PC-3 (cell line): Measurements from ENCODE around the gene CTNNA3. TPM values are rescaled to one million over a fixed set of nuclear protein-coding genes. Genes with fewer than 3 reads are reported as not detected.

ENCODE experiments used
- ATAC-seq: fragments of 200-7000 bp; cut with Tn5 transposase; 2 replicates; pipeline ENCODE4 v1.9.1; 2020; ENCODE audit warnings: mild to moderate bottlenecking, moderate library complexity
- BruUV-seq: library from RNA; stranded (reverse); fragments of 400-500 nt; replicated peaks from 2 replicates; lab custom pipeline; 2021; lab: Mats Ljungman, UMichigan
- CTCF ChIA-PET: fragments of 300-600 bp; sonication (Branson Sonifier 250); formaldehyde crosslinking; loops from one replicate; lab custom pipeline; 2022; ENCODE audit warnings: antibody characterized with exemption; lab: Charles Lee
- POLR2A ChIA-PET: fragments of 300-600 bp; sonication (Branson Sonifier 250); formaldehyde crosslinking; loops from one replicate; lab custom pipeline; 2022; ENCODE audit warnings: antibody characterized with exemption; ENCODE audit not compliant: unreplicated experiment; lab: Charles Lee
- DNase-seq: peaks from one replicate; pipeline ENCODE4 v3.0.0-alpha.2; 2015
- H2AFZ ChIP-seq: fragments of 300-600 bp; sonication (generic); 2 replicates; pipeline ENCODE4 v1.6.0; 2016; ENCODE audit warnings: antibody characterized with exemption, low read length
- H3F3A ChIP-seq: fragments of 300-600 bp; sonication (generic); one replicate; pipeline ENCODE4 v1.6.0; 2017; ENCODE audit warnings: antibody characterized with exemption, low read length, control low read depth, mild to moderate bottlenecking; ENCODE audit not compliant: unreplicated experiment
- H3K27ac ChIP-seq: fragments of 300-600 bp; sonication (generic); 2 replicates; pipeline ENCODE4 v1.5.1; 2016; ENCODE audit warnings: mild to moderate bottlenecking, low read length
- H3K27me3 ChIP-seq: fragments of 300-600 bp; sonication (generic); 2 replicates; pipeline ENCODE4 v1.6.1; 2016; ENCODE audit warnings: low read length, mixed read lengths
- H3K36me3 ChIP-seq: fragments of 300-600 bp; sonication (generic); 2 replicates; pipeline ENCODE4 v1.6.1; 2016; ENCODE audit warnings: low read depth, mixed run types, low read length, mixed read lengths
- H3K4me1 ChIP-seq: fragments of 300-600 bp; sonication (generic); 2 replicates; pipeline ENCODE4 v1.5.1; 2016; ENCODE audit warnings: low read length; ENCODE audit not compliant: insufficient read depth
- H3K4me2 ChIP-seq: fragments of 300-600 bp; sonication (generic); 2 replicates; pipeline ENCODE4 v1.6.0; 2016; ENCODE audit warnings: low read length
- H3K4me3 ChIP-seq: fragments of 300-600 bp; sonication (generic); 2 replicates; pipeline ENCODE4 v1.5.1; 2016; ENCODE audit warnings: mild to moderate bottlenecking, low read length, mixed read lengths
- H3K79me2 ChIP-seq: fragments of 300-600 bp; sonication (generic); 2 replicates; pipeline ENCODE4 v1.6.1; 2017; ENCODE audit warnings: low read length, mixed read lengths
- H3K9ac ChIP-seq: fragments of 300-600 bp; sonication (generic); 2 replicates; pipeline ENCODE4 v1.6.0; 2016; ENCODE audit warnings: mild to moderate bottlenecking, low read length
- H3K9me2 ChIP-seq: fragments of 300-600 bp; sonication (generic); replicated peaks from 2 replicates; pipeline ENCODE4 v1.6.1; 2016; ENCODE audit warnings: mixed run types, low read length, mixed read lengths
- H3K9me3 ChIP-seq: fragments of 300-600 bp; sonication (generic); 2 replicates; pipeline ENCODE4 v1.6.1; 2016; ENCODE audit warnings: low read length, mixed read lengths
- H4K20me1 ChIP-seq: fragments of 300-600 bp; sonication (generic); 2 replicates; pipeline ENCODE4 v1.6.1; 2016; ENCODE audit warnings: low read length, mixed read lengths
- EZH2 ChIP-seq: fragments of 300-600 bp; sonication (generic); IDR thresholded peaks from one replicate; pipeline ENCODE4 v1.6.1; 2017; ENCODE audit warnings: antibody characterized with exemption, mild to moderate bottlenecking, low read length; ENCODE audit not compliant: unreplicated experiment
- EZH2phosphoT487 ChIP-seq: fragments of 300-600 bp; sonication (generic); IDR thresholded peaks from 2 replicates; pipeline ENCODE4 v1.6.1; 2018; ENCODE audit warnings: mild to moderate bottlenecking, antibody characterized with exemption, low read length, borderline replicate concordance
- intact Hi-C: fragments of 100-400 bp; cut with micrococcal nuclease; formaldehyde crosslinking; loops from 2 replicates; pipeline ENCODE4 v1.9.0; 2023
- total RNA-seq: library from RNA; depleted of rRNA; stranded (reverse); fragments of >200 nt; gene quantifications from 2 replicates; pipeline ENCODE4 v1.2.3, GENCODE V29; 2014
- TF ChIP-seq, protein P1 (sequence below): fragments of 300-600 bp; sonication (generic); conservative IDR thresholded peaks from 2 replicates; pipeline ENCODE4 v1.5.1; 2017; ENCODE audit warnings: antibody characterized with exemption, low read depth, mild to moderate bottlenecking, low read length

The CTNNA3 gene
- total RNA-seq, 1 experiment from 2014 or later: 1.9 TPM

DNA sequence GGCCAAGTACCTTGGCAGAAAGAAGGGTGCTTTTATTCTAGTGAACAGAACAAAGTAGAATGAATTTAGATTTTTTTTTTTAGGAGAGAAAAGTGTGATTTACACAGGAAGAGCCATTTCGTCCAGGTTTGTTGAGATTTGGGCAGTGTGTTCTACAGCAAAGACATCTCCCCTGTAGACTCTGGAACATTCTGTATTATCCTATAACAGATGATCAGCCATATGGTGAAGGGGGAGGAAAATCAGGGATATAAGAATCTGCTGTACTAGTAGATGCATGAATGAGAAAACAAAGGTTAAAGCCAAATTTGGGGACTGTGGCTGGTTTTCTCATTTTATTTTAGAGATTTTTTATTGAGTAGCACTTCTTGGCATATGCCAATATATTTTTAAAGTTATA, 1223.8 kb downstream of the CTNNA3 start:
- Histone ChIP-seq H3K4me1 (no peaks in the 10 kb centered on the region), H3K36me3 (no peaks in the 10 kb centered on the region), H3K27me3 (no peaks in the 10 kb centered on the region), H3K9me2 (no peaks in the 10 kb centered on the region), H3K79me2 (no peaks in the 10 kb centered on the region), H3K9me3 (no peaks in the 10 kb centered on the region), H3F3A (no peaks in the 10 kb centered on the region), H3K4me2 (no peak overlapping the region), H3K9ac (no peak overlapping the region), H2AFZ (no peak overlapping the region), H4K20me1 (no peaks in the 10 kb centered on the region), H3K4me3 (no peak overlapping the region), H3K27ac (no peak overlapping the region)
- intact Hi-C loops: no loop called here
- CTCF ChIA-PET: no interaction called here
- no peak for TF ChIP-seq EZH2phosphoT487
- TF ChIP-seq, protein P1, sequence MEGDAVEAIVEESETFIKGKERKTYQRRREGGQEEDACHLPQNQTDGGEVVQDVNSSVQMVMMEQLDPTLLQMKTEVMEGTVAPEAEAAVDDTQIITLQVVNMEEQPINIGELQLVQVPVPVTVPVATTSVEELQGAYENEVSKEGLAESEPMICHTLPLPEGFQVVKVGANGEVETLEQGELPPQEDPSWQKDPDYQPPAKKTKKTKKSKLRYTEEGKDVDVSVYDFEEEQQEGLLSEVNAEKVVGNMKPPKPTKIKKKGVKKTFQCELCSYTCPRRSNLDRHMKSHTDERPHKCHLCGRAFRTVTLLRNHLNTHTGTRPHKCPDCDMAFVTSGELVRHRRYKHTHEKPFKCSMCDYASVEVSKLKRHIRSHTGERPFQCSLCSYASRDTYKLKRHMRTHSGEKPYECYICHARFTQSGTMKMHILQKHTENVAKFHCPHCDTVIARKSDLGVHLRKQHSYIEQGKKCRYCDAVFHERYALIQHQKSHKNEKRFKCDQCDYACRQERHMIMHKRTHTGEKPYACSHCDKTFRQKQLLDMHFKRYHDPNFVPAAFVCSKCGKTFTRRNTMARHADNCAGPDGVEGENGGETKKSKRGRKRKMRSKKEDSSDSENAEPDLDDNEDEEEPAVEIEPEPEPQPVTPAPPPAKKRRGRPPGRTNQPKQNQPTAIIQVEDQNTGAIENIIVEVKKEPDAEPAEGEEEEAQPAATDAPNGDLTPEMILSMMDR: no peak
- no peak for TF ChIP-seq EZH2
- no peak for ATAC-seq
- POLR2A ChIA-PET: interaction anchor here (0.6 kb wide), 1 partner anchor 74 kb away, joined by 4 read pairs; no protein-coding TSS in a partner anchor
- no peak for DNase-seq
- BruUV-seq: no TSS peak

DNA sequence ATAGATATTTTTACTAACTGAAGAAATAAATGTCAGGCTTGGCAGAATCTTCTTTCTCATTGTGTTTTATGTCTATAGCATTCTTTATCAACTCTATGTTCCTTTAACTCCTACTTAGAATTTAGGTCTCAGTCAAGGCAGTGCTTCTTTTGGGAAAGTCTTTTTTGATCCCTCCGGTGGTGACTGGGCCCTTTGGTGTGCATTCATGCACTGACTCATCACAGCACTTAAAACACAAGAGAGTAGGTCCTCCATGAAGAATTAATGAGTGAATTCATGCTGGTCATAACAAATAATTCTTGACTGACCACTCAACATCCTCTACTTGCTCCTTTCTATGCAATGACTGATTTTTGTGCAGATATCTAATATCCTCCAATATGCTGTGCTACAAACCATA, 1229.0 kb downstream of the CTNNA3 start:
- Histone ChIP-seq H3K4me2 (no peak overlapping the region), H3K27me3 (no peaks in the 10 kb centered on the region), H3K4me1 (no peaks in the 10 kb centered on the region), H3K79me2 (no peaks in the 10 kb centered on the region), H3K4me3 (no peak overlapping the region), H4K20me1 (no peaks in the 10 kb centered on the region), H3K9ac (no peak overlapping the region), H3K36me3 (no peaks in the 10 kb centered on the region), H2AFZ (no peak overlapping the region), H3K9me3 (no peaks in the 10 kb centered on the region), H3K9me2 (no peaks in the 10 kb centered on the region), H3F3A (no peaks in the 10 kb centered on the region), H3K27ac (no peak overlapping the region)
- intact Hi-C loops: no loop called here
- ChIA-PET CTCF (no interaction called here), POLR2A (no interaction called here)
- TF ChIP-seq EZH2phosphoT487: no peak
- TF ChIP-seq, protein P1: no peak
- ATAC-seq (peak; percentile 50), DNase-seq (peak; percentile 37)
- no TSS peak for BruUV-seq

DNA sequence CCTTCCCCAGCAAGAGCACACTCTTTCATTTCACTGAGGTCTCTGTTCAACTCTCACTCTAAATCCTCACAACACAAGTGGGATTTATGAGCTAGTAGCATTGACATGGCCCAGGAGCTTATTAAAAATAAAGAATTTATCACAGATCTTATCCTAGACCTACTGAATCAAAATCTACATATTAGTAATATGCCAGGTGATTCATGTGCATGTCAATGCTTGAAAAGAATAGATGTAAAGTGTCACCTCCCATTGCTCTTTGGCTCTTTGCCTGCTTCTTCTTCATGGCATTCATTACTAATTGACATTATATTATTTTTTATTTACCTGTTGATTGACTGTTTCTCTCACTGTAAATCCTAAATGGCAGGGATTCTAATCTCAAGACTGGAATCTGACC, 1229.4 kb downstream of the CTNNA3 start:
- ATAC-seq: peak; percentile 54
- no peak overlapping the region for H2AFZ ChIP-seq
- BruUV-seq: no TSS peak
- no peaks in the 10 kb centered on the region for H3K9me3 ChIP-seq
- no peak overlapping the region for H3K9ac ChIP-seq
- no peaks in the 10 kb centered on the region for H3K79me2 ChIP-seq
- H3K36me3 ChIP-seq: no peaks in the 10 kb centered on the region
- no peak overlapping the region for H3K4me2 ChIP-seq
- H3K27ac ChIP-seq: no peak overlapping the region
- no peaks in the 10 kb centered on the region for H3K27me3 ChIP-seq
- CTCF ChIA-PET: no interaction called here
- DNase-seq: peak; percentile 35
- POLR2A ChIA-PET: no interaction called here
- intact Hi-C loops: no loop called here
- H3K9me2 ChIP-seq: no peaks in the 10 kb centered on the region
- no peaks in the 10 kb centered on the region for H3K4me1 ChIP-seq
- TF ChIP-seq EZH2phosphoT487 (no peak), EZH2 (no peak)
- TF ChIP-seq, protein P1: no peak
- no peak overlapping the region for H3K4me3 ChIP-seq
- H3F3A ChIP-seq: no peaks in the 10 kb centered on the region
- H4K20me1 ChIP-seq: no peaks in the 10 kb centered on the region
